Epidermal melanocyte (primary cell): ENCODE results near the gene FHAD1.

ENCODE experiments used
- DNase-seq: peaks from one replicate; pipeline ENCODE4 v3.0.0; 2011; ENCODE audit warnings: low spot score; ENCODE audit not compliant: insufficient read length

FHAD1 gene

GRCh38 chr1:15324869-15325335 is 77.9 kb downstream of the FHAD1 start:
- DNase-seq: no peak

- no peak for DNase-seq
Observed at GRCh38 chr1:15325375-15326085, 78.5 kb downstream of the FHAD1 start.

- DNase-seq: no peak
Observed at GRCh38 chr1:15326691-15327588, 79.9 kb downstream of the FHAD1 start.

- DNase-seq: no peak
Observed at GRCh38 chr1:15328351-15329103, 81.5 kb downstream of the FHAD1 start.

- DNase-seq: no peak
Observed at GRCh38 chr1:15329104-15329820, 82.2 kb downstream of the FHAD1 start.

GRCh38 chr1:15330028-15330427 is 83.0 kb downstream of the FHAD1 start:
- DNase-seq: no peak

GRCh38 chr1:15331180-15331579 is 84.2 kb downstream of the FHAD1 start:
- DNase-seq: no peak

GRCh38 chr1:15331734-15332133 is 84.7 kb downstream of the FHAD1 start:
- no peak for DNase-seq

- no peak for DNase-seq
Observed at GRCh38 chr1:15332525-15332924, 85.5 kb downstream of the FHAD1 start.

GRCh38 chr1:15332952-15333715 is 86.1 kb downstream of the FHAD1 start:
- no peak for DNase-seq

- no peak for DNase-seq
Observed at GRCh38 chr1:15334995-15335394, 88.0 kb downstream of the FHAD1 start.

GRCh38 chr1:15336866-15337265 is 89.8 kb downstream of the FHAD1 start:
- no peak for DNase-seq

- peak; percentile 40 for DNase-seq
Observed at GRCh38 chr1:15337656-15338402, 90.8 kb downstream of the FHAD1 start.

GRCh38 chr1:15339570-15339969 is 92.5 kb downstream of the FHAD1 start:
- DNase-seq: no peak

- DNase-seq: no peak
Observed at GRCh38 chr1:15341228-15341627, 94.2 kb downstream of the FHAD1 start.

GRCh38 chr1:15341634-15342407 is 94.8 kb downstream of the FHAD1 start:
- DNase-seq: no peak

GRCh38 chr1:15342408-15342967 is 95.5 kb downstream of the FHAD1 start:
- no peak for DNase-seq

- no peak for DNase-seq
Observed at GRCh38 chr1:15343099-15343498, 96.1 kb downstream of the FHAD1 start.

GRCh38 chr1:15343729-15344128 is 96.7 kb downstream of the FHAD1 start:
- no peak for DNase-seq
